ENCODE measurements around the gene NPIPB12.
A peak's percentile ranks its signal among the peaks of the same experiment; 100 is the strongest.
"Not testable (repeated sequence)": the region's sequence is repeated elsewhere in the genome, so short reads cannot be mapped to it uniquely, and the experiment has no call there.

The NPIPB12 gene

DNA sequence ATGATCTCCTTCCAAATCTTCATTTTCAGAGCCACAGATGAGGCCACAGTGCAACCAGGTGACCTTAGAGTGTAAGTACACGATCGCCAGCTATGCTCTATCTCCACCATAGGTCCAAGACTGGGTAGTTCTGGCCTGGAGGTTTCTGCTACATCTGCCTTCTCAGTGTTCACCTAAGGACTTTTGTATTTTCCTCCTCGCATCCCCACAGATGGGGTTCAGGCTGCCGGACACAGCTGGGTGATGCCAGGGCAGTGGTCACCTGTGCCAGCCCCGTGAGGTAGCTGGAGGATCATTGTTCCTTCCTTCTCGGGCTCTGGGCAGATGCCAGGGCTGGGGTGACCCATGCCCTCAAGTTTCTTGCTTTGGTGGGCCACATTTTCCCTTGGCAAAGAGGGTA lies at the start of gene NPIPB12:
Gene NPIPB12 (minus strand): TSS at position 101 of the 400 bp plus-strand sequence.
- DNase-seq = not testable (repeated sequence)

GRCh38 chr16:29521520-29521919 lies 15.3 kb upstream of the NPIPB12 start:
- not testable (repeated sequence) for DNase-seq

GRCh38 chr16:29482276-29482675 lies 23.9 kb downstream of the NPIPB12 start:
- peak; percentile 4 to 11 for DNase-seq

GRCh38 chr16:29472065-29472464 lies 34.1 kb downstream of the NPIPB12 start:
- not testable (repeated sequence) for DNase-seq

DNA sequence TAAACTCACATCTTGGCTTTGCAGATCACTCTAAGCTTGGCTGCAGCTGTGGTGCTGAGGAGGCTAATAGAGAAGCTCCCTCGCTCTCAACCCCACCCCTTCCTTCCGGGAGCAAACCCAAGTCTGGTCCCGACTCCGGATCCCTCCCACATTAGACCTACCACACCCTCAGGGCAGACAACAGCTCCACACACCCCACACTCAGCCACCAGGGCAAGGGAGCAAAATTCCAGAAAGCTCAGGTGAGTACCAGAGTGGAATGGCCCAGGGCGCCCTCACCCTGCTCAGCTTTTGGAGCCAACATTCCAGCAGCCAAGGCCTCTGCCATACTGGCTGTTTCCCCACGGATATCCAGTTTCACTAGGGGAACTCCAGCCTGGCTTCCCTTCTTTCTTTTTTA lies 36.5 kb downstream of the NPIPB12 start:
- DNase-seq = peak; percentile 32 to 43

DNA sequence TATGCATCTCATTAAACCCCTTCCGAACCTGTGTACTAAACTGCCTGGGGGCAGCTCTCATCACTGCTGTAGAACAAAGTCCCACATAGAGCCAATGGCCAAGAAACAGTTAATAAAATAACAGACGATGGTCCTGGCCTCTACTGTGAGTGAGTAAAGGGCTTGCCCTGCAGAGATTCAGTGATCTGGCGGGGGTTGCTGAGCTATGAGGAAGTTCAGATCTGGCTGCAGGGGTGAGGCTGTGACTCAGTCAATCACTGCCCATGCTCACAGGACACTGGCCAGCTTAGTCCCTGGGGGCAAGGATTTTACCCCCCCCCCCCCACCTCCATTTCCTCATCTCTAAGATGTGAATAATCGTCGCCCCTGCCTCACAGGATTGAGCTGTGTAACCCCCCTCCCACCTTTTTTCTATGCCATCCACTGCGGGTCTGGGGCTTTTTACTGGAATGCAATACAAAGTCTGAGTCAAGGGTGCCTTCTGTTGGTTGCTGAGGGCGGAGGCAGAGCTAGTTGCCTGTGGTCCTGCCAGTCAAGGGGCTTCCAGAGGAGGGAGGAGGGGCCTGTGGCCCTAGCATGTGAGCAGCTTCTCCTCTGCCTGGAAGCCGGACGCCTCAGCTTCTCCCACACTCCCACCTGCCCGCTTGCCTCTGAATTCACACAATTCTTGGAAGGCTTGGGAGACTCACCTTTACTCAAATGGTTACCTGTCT lies 38.4 kb downstream of the NPIPB12 start:
- DNase-seq = not testable (repeated sequence)

DNA sequence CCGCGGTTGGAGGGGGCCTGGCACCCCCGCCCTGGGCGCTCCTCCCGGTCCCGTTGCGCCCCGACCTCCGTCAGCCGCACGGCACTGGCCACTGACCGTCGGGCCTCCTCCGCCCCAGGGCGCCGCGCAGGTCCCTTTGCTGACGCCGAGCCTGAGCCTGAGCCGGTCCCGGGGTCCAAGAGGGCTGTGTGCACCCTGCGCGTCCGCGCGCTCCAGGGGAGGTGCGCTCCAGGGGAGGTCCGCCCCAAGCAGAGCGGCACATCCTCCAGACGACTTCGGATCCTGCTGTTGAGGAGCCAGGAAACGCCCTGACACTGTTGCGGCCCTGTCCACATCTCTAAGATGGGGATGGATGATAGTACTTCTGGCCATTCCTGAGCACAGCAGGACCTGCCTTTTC lies 39.3 kb downstream of the NPIPB12 start:
- DNase-seq = not testable (repeated sequence)

DNA sequence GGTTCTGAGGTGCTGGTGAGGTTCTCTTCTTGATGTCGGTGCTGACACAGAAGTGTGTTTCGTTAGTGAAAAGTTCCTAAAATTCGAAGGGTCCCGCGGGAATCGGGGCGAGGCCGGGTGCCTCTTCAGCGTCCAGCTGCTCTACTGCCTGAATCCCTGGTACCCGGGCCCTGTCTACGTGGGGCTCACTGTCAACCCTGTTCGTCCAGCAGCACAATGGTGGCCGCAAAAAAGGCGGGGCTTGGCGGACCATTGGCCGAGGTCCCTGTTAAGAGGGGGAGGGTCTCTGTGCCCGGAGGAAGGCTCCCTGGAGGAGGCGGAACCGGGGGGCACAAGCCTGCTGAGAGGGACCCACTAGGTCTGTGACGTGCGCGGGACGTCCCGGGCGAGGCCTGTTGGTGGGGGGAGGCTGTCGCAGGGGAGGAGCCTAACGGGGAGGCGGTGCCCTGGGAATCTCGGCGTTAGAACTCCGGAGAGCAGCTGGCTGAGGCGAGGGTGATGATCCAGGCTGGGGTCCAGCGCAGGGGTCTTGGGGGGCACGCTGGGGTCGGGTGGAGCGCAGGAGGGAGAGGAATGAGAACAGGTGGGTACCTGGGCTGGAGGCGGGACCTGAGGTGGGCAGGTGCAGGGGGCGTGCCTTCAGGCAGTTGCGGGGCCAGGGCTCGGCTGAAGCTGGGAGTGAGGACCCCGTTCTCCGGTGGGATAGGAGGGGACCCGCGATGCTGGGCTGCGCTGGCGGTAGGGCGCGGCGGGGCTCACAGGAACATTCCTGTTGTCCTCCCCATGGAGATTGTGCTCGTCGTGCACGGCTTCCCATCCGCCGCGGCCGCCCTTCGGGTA lies 40.0 kb downstream of the NPIPB12 start:
- not testable (repeated sequence) for DNase-seq

GRCh38 chr16:29460647-29461030 lies 45.6 kb downstream of the NPIPB12 start:
- not testable (repeated sequence) for DNase-seq

- not testable (repeated sequence) for DNase-seq
These were observed 46.2 kb downstream of the NPIPB12 start, which contains the start of gene SULT1A4 for GRCh38 chr16:29459706-29460646. TSS of gene SULT1A4 (plus strand) at chr16:29459913. CDS start at chr16:29461386, 1,473 bp downstream.

DNA sequence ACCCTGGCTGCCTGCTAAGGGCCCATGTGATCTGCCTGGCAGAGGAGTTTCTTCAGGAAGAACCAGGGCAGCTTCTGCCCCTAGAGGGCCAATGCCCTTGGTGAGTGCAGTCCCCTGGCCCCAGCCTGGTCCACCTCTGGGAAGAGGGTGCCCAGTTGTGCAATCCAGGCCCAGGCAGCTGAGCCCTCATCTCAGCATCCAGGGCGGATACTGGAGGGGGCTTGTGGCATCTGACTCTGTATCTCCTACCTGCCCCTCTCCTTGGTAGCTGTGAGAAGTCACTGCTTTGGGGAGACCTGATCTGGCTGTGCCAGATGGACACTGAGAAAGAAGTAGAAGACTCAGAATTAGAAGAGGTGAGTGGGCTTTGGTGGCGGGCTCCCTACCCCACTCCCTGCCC lies 48.5 kb downstream of the NPIPB12 start:
- DNase-seq = not testable (repeated sequence)

DNA sequence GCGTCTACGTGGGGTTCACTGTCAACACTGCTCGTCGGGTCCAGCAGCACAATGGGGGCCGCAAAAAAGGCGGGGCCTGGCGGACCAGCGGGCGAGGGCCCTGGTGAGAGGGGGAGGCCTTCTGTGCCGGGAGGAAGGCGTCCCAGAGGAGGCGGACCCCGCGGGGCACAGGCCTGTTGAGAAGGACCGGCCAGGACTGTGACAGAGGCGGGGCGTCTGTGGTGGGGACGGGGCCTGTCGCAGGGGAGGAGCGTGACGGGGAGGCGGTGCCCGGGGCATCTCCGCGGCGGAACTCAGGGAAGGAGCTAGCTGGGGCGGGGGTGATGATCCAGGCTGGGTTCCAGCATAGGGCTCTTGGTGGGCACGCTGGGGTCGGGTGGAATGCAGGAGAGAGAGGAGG lies 51.4 kb downstream of the NPIPB12 start:
- DNase-seq = not testable (repeated sequence)

GRCh38 chr16:29454269-29454668 lies 51.9 kb downstream of the NPIPB12 start, which contains the start of the genes BOLA2 and SLX1B:
TSS of gene BOLA2 (minus strand) at chr16:29454351. CDS start at chr16:29454253, 98 bp downstream.
TSS of gene SLX1B (plus strand) at chr16:29454533.
- not testable (repeated sequence) for DNase-seq

DNA sequence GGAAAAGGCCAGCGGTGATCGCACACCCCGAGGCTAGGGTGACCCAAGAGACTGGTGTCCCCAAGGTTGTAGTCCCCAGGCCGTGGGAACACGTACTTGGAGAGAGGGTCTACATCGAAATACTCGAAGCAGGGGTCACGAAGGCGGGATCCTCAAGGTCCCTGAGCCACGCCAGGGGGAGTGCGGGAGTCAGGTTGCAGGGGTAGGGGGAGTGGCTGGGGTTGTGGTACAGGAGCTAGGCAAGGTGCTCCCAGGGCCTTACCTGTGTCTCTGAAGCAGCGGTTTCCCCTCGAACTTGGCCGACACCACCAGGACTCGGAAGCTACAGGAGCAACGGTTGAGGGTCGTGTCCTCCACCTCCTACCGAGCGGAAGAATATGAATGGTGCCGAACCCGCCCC lies 52.5 kb downstream of the NPIPB12 start:
- not testable (repeated sequence) for DNase-seq
